Lower leg skin (tissue), 4 donors: ENCODE measurements around the gene SPINK5. TPM values are rescaled to one million over a fixed set of nuclear protein-coding genes. Genes with fewer than 3 reads are reported as not detected.

Source experiments
- DNase-seq, 2 donors: peaks; one replicate each; pipeline ENCODE4 v3.0.0-alpha.2; 2019; ENCODE audit warnings: low spot score in 2 of 2
- H3K4me3 ChIP-seq: fragments of 200-600 bp; sonication (generic); 2 replicates; pipeline ENCODE4 v1.5.1; 2017; ENCODE audit warnings: mild to moderate bottlenecking, low read depth; ENCODE audit not compliant: poor library complexity, severe bottlenecking
- POLR2A ChIP-seq, 2 donors: fragments of 450-650 bp; IDR thresholded peaks; one replicate each; pipeline ENCODE4 v1.6.1; 2016 to 2017; ENCODE audit warnings: antibody characterized with exemption in 2 of 2, mild to moderate bottlenecking in 1 of 2, moderate library complexity in 1 of 2
- WGBS, 2 donors: methylation state at CpG; one replicate each; pipeline ENCODE4 v1.1.5; 2018; 5-methylcytosine and 5-hydroxymethylcytosine counted together
- intact Hi-C: fragments of 100-400 bp; cut with DNase I; formaldehyde crosslinking; loops from one replicate; pipeline ENCODE4 v1.15.0; 2023; ENCODE audit warnings: low total_unique reads
- total RNA-seq, 4 donors: library from RNA; depleted of rRNA; stranded (reverse); fragments of >200 nt; gene quantifications; one replicate each; pipeline ENCODE4 v1.1.0, GENCODE V29; 2016
- TF ChIP-seq, protein P1 (sequence below), 3 donors: fragments of 450-650 bp; IDR thresholded peaks; one replicate each; pipeline ENCODE4 v1.5.1; 2016; ENCODE audit warnings: antibody characterized with exemption in 3 of 3, mild to moderate bottlenecking in 3 of 3, moderate library complexity in 2 of 3

The SPINK5 gene
- total RNA-seq, 4 donors from 2014 or later, result 307 to 664 (median 393) TPM

DNA sequence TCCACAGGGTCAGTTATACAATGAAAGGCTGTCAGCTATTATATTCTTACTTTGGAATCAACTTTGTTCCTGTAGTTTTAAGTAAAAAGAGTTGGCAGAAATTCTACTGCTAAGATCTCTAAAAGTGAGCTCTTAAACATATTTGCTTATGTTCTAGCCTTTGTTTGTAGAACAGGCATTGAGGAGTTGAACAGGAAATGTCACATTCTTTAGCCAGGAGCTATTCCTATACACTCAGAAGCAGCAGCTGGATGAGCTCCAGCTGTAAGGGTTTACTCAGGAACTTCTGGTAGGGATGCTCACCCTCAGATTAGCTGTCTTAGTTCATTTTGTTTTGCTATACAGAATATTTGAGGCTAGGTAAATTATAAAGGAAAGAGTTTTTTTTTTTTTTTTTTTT lies 82.1 kb downstream of the SPINK5 start:
- no peak for TF ChIP-seq POLR2A (IDR thresholded peaks at IDR 0.05)
- TF ChIP-seq, protein P1, sequence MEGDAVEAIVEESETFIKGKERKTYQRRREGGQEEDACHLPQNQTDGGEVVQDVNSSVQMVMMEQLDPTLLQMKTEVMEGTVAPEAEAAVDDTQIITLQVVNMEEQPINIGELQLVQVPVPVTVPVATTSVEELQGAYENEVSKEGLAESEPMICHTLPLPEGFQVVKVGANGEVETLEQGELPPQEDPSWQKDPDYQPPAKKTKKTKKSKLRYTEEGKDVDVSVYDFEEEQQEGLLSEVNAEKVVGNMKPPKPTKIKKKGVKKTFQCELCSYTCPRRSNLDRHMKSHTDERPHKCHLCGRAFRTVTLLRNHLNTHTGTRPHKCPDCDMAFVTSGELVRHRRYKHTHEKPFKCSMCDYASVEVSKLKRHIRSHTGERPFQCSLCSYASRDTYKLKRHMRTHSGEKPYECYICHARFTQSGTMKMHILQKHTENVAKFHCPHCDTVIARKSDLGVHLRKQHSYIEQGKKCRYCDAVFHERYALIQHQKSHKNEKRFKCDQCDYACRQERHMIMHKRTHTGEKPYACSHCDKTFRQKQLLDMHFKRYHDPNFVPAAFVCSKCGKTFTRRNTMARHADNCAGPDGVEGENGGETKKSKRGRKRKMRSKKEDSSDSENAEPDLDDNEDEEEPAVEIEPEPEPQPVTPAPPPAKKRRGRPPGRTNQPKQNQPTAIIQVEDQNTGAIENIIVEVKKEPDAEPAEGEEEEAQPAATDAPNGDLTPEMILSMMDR (IDR thresholded peaks at IDR 0.05), result no peak
- no peak for DNase-seq
- intact Hi-C loops, result no loop called here
- no peak overlapping the region for H3K4me3 ChIP-seq

DNA sequence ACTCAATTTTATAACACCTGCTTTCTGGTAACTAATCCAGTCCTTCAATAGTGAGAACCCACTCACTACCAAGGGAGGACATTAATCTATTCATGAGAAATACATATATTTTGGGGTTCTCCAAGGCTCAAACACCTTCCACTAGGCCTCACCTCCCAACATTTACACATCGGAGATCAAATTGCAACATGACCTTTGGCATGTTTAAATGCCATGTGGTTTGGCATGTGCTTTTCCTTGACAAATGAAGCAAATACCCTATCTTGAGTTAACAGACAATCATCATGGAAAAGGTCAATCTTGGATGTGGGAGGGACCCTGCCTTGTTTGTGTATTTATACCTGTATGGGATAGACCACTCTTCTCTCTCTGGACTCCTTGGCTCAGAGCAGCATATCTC lies 82.7 kb downstream of the SPINK5 start:
- WGBS, 2 donors, result 84 to 85% methylated on average over 1 of the region's 1 CpG
- no peak for TF ChIP-seq POLR2A (IDR thresholded peaks at IDR 0.05)
- no peak overlapping the region for H3K4me3 ChIP-seq
- intact Hi-C loops, result no loop called here
- no peak for DNase-seq

DNA sequence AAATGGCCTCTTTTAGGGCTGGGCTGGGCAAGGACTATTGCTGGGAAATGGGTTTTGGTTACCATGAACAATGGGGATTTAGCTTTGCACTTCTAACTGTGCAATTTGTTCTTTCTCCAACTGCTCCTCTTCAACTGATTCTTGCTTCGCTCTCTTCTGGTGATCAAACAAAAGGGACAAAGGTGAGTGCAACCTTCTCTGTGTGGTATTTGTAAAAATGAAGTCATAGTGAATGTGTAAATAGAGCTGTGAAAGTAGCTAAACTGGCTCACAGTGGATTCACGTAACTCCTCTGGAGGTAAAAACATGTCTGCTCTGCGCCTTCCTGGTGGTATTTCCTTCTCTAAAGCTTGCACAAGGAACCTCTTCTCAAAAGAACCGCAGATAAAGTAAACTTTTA lies 83.6 kb downstream of the SPINK5 start:
- WGBS, 2 donors, result 93 to 97% methylated on average over 4 of the region's 4 CpGs
- H3K4me3 ChIP-seq, result no peak overlapping the region
- no peak for DNase-seq
- intact Hi-C loops, result no loop called here
- no peak for TF ChIP-seq POLR2A (IDR thresholded peaks at IDR 0.05)
- TF ChIP-seq, protein P1 (IDR thresholded peaks at IDR 0.05), result no peak

DNA sequence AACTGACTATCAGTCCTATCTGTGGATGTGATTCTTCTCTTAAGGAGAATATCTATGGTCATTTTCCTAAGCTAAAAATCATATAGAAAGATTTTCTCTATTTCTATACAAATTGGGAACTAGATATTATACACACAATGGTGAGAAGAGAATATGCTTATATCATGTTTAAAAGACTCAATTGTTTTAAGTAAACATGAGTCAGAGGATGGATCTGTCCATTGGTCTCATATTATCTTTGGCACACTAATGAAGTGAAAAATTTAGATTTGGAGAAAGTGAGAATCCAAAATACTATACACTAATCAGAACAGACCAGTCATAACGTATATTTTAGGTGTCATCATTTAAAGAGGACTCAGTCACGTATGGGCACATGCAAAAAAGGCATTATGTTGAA lies 88.1 kb downstream of the SPINK5 start:
- TF ChIP-seq, protein P1 (IDR thresholded peaks at IDR 0.05), result no peak
- no peak for TF ChIP-seq POLR2A (IDR thresholded peaks at IDR 0.05)
- no peak overlapping the region for H3K4me3 ChIP-seq
- 69 to 70% methylated on average over 2 of the region's 2 CpGs for WGBS, 2 donors
- intact Hi-C loops, result no loop called here
- DNase-seq, result no peak

DNA sequence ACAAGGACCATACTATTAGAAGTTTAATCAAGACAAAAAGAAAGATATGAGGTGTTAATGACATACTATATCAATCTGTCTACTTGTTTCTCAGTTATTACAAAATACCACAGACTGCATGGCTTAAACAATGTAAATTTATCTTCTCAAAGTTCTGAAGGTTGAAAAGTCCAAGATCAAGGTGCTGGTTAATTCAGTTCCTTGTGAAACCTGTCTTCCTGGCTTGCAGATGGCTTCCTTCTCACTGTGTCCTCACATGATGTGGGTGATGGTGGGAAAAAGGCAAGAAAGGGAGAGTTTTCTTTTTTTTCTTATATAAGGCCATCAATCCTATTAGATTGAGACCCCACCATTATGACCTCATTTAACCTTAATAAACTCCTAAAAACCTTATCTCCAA lies 89.0 kb downstream of the SPINK5 start:
- intact Hi-C loops, result no loop called here
- no peak overlapping the region for H3K4me3 ChIP-seq
- DNase-seq, result no peak
- no peak for TF ChIP-seq POLR2A (IDR thresholded peaks at IDR 0.05)
- TF ChIP-seq, protein P1 (IDR thresholded peaks at IDR 0.05), result no peak

DNA sequence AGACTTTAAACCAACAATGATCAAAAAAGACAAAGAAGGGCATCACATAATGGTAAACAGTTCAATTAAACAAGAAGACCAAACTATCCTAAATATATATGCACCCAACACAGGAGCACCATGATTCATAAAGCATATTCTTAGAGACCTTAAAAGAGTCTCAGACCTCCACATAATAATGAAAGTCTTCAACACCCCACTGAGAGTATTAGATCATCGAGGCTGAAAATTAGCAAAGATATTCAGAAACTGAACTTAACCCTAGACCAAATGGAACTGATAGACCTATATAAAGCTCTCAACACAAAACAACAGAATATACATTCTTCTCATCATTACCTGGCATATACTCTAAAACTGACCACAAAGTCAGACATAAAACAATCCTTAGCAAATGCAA lies 92.8 kb downstream of the SPINK5 start:
- WGBS, 2 donors, result 91 to 100% methylated on average over 1 of the region's 1 CpG

More for the DNA sequence above, 92.8 kb downstream of the SPINK5 start:
- no peak for DNase-seq
- no peak overlapping the region for H3K4me3 ChIP-seq
- TF ChIP-seq, protein P1 (IDR thresholded peaks at IDR 0.05), result no peak
- no peak for TF ChIP-seq POLR2A (IDR thresholded peaks at IDR 0.05)
- intact Hi-C loops, result no loop called here
